Stomach (tissue), 4 donors: ENCODE data around the gene PEX11B.

Experiments
- EP300 ChIP-seq: sonication (generic); formaldehyde crosslinking; IDR thresholded peaks from one replicate; pipeline ENCODE4 v1.6.1; 2017; ENCODE audit warnings: antibody characterized with exemption
- POLR2A ChIP-seq, 4 donors: fragments of 450-650 bp; IDR thresholded peaks; one replicate each; pipeline ENCODE4 v1.6.1; 2016; ENCODE audit warnings: antibody characterized with exemption in 4 of 4, control low read depth in 2 of 4, mild to moderate bottlenecking in 1 of 4, moderate library complexity in 1 of 4
- TF ChIP-seq, protein P1 (sequence below), 7 experiments: fragments of 450-650 bp in 4 of 7; fragments of 200-600 bp in 3 of 7; sonication (generic) in 3 of 7; IDR thresholded peaks; one replicate each; pipeline ENCODE4 v1.5.1; 2016 to 2019; ENCODE audit warnings: antibody characterized with exemption in 7 of 7, control low read depth in 2 of 7, mild to moderate bottlenecking in 1 of 7

DNA sequence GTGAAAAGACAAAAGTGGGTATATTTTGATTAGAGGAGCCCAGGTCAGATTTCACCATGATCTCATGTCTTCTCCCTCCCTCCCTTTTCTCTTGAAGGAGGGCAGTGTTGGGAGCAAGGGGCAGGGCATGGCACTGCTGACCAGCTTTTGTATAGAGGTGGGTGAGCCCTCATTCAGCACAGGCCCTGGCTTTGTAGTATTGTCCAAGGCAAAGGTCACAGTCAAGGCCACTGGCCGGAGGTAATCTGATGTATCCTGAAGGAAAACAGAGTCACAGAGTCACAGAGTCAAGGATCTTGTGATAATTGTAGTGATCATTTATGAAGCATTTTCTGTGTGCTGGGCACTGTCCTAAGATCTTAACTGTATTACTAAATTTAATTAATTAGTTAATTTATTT, 20.5 kb downstream of the PEX11B start:
- TF ChIP-seq, protein P1, sequence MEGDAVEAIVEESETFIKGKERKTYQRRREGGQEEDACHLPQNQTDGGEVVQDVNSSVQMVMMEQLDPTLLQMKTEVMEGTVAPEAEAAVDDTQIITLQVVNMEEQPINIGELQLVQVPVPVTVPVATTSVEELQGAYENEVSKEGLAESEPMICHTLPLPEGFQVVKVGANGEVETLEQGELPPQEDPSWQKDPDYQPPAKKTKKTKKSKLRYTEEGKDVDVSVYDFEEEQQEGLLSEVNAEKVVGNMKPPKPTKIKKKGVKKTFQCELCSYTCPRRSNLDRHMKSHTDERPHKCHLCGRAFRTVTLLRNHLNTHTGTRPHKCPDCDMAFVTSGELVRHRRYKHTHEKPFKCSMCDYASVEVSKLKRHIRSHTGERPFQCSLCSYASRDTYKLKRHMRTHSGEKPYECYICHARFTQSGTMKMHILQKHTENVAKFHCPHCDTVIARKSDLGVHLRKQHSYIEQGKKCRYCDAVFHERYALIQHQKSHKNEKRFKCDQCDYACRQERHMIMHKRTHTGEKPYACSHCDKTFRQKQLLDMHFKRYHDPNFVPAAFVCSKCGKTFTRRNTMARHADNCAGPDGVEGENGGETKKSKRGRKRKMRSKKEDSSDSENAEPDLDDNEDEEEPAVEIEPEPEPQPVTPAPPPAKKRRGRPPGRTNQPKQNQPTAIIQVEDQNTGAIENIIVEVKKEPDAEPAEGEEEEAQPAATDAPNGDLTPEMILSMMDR (IDR thresholded peaks at IDR 0.05) = no peak
- TF ChIP-seq EP300 (no peak), POLR2A (IDR thresholded peaks at IDR 0.05) (no peak)
